ENCODE measurements around the gene RTTN.

The RTTN gene

GRCh38 chr18:70069965-70070364 is 135.5 kb downstream of the RTTN start:
- no peak overlapping the region for H3K9ac ChIP-seq (ENCODE audit: low read length)
- H3K27ac ChIP-seq (ENCODE audit: low read depth, low read length): no peak overlapping the region
- no peaks in the 10 kb centered on the region for H3K9me2 ChIP-seq (replicated peaks; ENCODE audit: insufficient read depth, low read length)
- H3K4me2 ChIP-seq (ENCODE audit: low read depth, low read length, poor library complexity, severe bottlenecking): no peak overlapping the region
- H3K36me3 ChIP-seq (ENCODE audit: low read length): peaks cover 22% of the 10 kb centered on the region; the same call in 1 of the 2 replicates
- TF ChIP-seq, protein P1, sequence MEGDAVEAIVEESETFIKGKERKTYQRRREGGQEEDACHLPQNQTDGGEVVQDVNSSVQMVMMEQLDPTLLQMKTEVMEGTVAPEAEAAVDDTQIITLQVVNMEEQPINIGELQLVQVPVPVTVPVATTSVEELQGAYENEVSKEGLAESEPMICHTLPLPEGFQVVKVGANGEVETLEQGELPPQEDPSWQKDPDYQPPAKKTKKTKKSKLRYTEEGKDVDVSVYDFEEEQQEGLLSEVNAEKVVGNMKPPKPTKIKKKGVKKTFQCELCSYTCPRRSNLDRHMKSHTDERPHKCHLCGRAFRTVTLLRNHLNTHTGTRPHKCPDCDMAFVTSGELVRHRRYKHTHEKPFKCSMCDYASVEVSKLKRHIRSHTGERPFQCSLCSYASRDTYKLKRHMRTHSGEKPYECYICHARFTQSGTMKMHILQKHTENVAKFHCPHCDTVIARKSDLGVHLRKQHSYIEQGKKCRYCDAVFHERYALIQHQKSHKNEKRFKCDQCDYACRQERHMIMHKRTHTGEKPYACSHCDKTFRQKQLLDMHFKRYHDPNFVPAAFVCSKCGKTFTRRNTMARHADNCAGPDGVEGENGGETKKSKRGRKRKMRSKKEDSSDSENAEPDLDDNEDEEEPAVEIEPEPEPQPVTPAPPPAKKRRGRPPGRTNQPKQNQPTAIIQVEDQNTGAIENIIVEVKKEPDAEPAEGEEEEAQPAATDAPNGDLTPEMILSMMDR (IDR thresholded peaks at IDR 0.05; ENCODE audit: insufficient read depth, low read length, poor library complexity, severe bottlenecking): no peak
- no peak for TF ChIP-seq EZH2phosphoT487 (conservative IDR thresholded peaks at IDR 0.05; ENCODE audit: low read length)
- H2AFZ ChIP-seq (ENCODE audit: low read depth, low read length, severe bottlenecking): no peak overlapping the region
- H3K4me3 ChIP-seq (ENCODE audit: insufficient read depth, low read length, poor library complexity, severe bottlenecking): no peak overlapping the region
- no peaks in the 10 kb centered on the region; the same call in 1 of the 2 replicates for H4K20me1 ChIP-seq (ENCODE audit: low read depth, low read length)
- H3F3A ChIP-seq (ENCODE audit: insufficient read depth): no peaks in the 10 kb centered on the region
- no peaks in the 10 kb centered on the region for H3K79me2 ChIP-seq (ENCODE audit: insufficient read depth, low read length)
- H3K9me3 ChIP-seq (ENCODE audit: insufficient read depth, low read length): no peaks in the 10 kb centered on the region
- no peaks in the 10 kb centered on the region for H3K27me3 ChIP-seq (ENCODE audit: low read length)

- Histone ChIP-seq H3K9ac (ENCODE audit: low read length) (no peak overlapping the region), H3K27me3 (ENCODE audit: low read length) (no peaks in the 10 kb centered on the region), H3K27ac (ENCODE audit: low read depth, low read length) (no peak overlapping the region), H3K9me2 (replicated peaks; ENCODE audit: insufficient read depth, low read length) (no peaks in the 10 kb centered on the region), H3K4me2 (ENCODE audit: low read depth, low read length, poor library complexity, severe bottlenecking) (no peak overlapping the region), H3K9me3 (ENCODE audit: insufficient read depth, low read length) (no peaks in the 10 kb centered on the region), H3K79me2 (ENCODE audit: insufficient read depth, low read length) (no peaks in the 10 kb centered on the region), H2AFZ (ENCODE audit: low read depth, low read length, severe bottlenecking) (no peak overlapping the region), H3K36me3 (ENCODE audit: low read length) (peaks cover 22% of the 10 kb centered on the region; the same call in 1 of the 2 replicates), H4K20me1 (ENCODE audit: low read depth, low read length) (no peaks in the 10 kb centered on the region; the same call in 1 of the 2 replicates), H3F3A (ENCODE audit: insufficient read depth) (no peaks in the 10 kb centered on the region), H3K4me3 (ENCODE audit: insufficient read depth, low read length, poor library complexity, severe bottlenecking) (no peak overlapping the region)
- TF ChIP-seq, protein P1 (IDR thresholded peaks at IDR 0.05; ENCODE audit: insufficient read depth, low read length, poor library complexity, severe bottlenecking): no peak
- no peak for TF ChIP-seq EZH2phosphoT487 (conservative IDR thresholded peaks at IDR 0.05; ENCODE audit: low read length)
Measured at GRCh38 chr18:70069382-70069781, 136.1 kb downstream of the RTTN start.

- TF ChIP-seq EZH2phosphoT487 (conservative IDR thresholded peaks at IDR 0.05; ENCODE audit: low read length): no peak
- TF ChIP-seq, protein P1 (IDR thresholded peaks at IDR 0.05; ENCODE audit: insufficient read depth, low read length, poor library complexity, severe bottlenecking): no peak
- no peaks in the 10 kb centered on the region for H3K9me3 ChIP-seq (ENCODE audit: insufficient read depth, low read length)
- peaks cover 22% of the 10 kb centered on the region; the same call in 1 of the 2 replicates for H3K36me3 ChIP-seq (ENCODE audit: low read length)
- no peaks in the 10 kb centered on the region for H3K79me2 ChIP-seq (ENCODE audit: insufficient read depth, low read length)
- no peak overlapping the region for H3K4me2 ChIP-seq (ENCODE audit: low read depth, low read length, poor library complexity, severe bottlenecking)
- H3K4me3 ChIP-seq (ENCODE audit: insufficient read depth, low read length, poor library complexity, severe bottlenecking): no peak overlapping the region
- no peak overlapping the region for H3K27ac ChIP-seq (ENCODE audit: low read depth, low read length)
- H3K9me2 ChIP-seq (replicated peaks; ENCODE audit: insufficient read depth, low read length): no peaks in the 10 kb centered on the region
- H3K9ac ChIP-seq (ENCODE audit: low read length): no peak overlapping the region
- H3K27me3 ChIP-seq (ENCODE audit: low read length): no peaks in the 10 kb centered on the region
- no peaks in the 10 kb centered on the region for H3F3A ChIP-seq (ENCODE audit: insufficient read depth)
- H2AFZ ChIP-seq (ENCODE audit: low read depth, low read length, severe bottlenecking): no peak overlapping the region
- H4K20me1 ChIP-seq (ENCODE audit: low read depth, low read length): no peaks in the 10 kb centered on the region; the same call in 1 of the 2 replicates
Measured at GRCh38 chr18:70068981-70069380, 136.5 kb downstream of the RTTN start.

Measured in SU-DHL-6 (cell line).